KOPT-K1 (cell line): Measurements from ENCODE around the gene C16orf86.
"Not testable (repeated sequence)": the region's sequence is repeated elsewhere in the genome, so short reads cannot be mapped to it uniquely, and the experiment has no call there.

Experiments used
- H3K27ac ChIP-seq: fragments of 200-600 bp; sonication (generic); 2 replicates; pipeline ENCODE4 v1.5.1; 2016; ENCODE audit warnings: antibody characterized with exemption, mild to moderate bottlenecking, low read depth, low read length; ENCODE audit not compliant: poor library complexity, severe bottlenecking
- H3K36me3 ChIP-seq: fragments of 200-600 bp; sonication (generic); 2 replicates; pipeline ENCODE4 v1.5.1; 2017; ENCODE audit warnings: antibody characterized with exemption, mild to moderate bottlenecking, low read length, moderate library complexity; ENCODE audit not compliant: insufficient read depth
- H3K9me3 ChIP-seq: fragments of 200-600 bp; sonication (generic); 2 replicates; pipeline ENCODE4 v1.5.1; 2017; ENCODE audit warnings: antibody characterized with exemption, low read length, mild to moderate bottlenecking; ENCODE audit not compliant: insufficient read depth, poor library complexity, severe bottlenecking

Gene C16orf86

DNA sequence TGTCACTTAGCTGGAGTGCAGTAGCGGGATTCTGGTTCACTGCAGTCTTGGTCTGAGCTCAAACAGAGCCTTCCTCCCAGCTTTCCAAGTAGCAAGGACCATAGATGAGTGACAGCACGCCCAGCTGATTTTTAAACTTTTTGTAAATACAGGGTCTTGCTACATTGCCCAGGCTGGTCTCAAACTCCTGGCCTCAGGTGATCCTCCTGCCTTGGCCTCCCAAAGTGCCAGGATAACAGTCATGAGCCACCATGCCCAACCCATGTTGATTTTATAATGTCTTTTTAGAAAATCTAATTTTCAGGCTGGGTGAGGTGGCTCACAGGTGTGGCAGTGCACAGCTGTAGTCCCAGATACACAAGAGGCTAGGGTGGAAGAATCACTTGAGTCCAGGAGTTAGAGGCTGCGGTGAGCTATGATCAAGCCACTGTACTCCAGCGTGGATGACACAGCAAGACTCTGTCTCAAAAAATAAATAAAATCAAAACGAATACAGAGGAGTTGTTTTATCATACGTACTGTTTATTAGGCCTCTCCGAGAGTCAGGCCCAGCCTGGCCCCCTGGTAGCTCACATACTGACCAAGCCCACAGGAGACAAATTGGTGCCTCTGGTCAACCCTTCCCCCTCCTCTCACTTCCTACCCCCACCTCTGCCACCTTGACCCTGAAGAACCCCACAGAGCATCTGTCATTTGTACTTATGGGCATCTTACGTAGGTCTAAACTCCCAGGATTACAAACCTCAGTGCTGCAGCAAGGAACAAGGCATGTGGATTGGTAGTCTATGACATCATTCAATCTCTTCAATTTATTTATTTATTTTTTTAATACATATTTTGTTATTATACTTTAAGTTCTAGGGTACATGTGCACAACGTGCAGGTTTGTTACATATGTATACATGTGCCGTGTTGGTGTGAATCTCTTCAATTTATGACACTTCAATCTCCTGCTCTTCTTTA, 13.6 kb downstream of the C16orf86 start:
- Histone ChIP-seq H3K9me3 (no peaks in the 10 kb centered on the region), H3K27ac (no peak overlapping the region), H3K36me3 (peaks cover 66% of the 10 kb centered on the region)

DNA sequence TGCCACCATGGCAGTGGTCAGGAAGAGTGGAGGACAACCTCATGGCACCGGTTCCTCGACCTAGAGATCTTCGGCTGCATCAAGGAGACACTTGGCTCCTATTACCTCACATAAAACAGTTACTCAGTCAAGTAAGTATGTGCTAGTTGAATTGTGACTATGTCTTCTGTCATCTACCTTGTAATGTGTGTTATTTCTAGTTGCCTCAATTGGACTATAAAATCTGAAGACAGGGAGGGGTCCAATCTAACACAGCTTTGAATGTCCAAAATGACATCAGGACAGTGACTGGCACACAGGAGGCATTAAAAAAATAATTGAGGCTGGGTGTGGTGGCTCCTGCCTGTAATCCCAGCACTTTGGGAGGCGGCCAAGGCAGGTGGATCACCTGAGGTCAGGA, 17.2 kb downstream of the C16orf86 start:
- Histone ChIP-seq H3K9me3 (no peaks in the 10 kb centered on the region), H3K36me3 (peaks cover 58% of the 10 kb centered on the region), H3K27ac (no peak overlapping the region)

DNA sequence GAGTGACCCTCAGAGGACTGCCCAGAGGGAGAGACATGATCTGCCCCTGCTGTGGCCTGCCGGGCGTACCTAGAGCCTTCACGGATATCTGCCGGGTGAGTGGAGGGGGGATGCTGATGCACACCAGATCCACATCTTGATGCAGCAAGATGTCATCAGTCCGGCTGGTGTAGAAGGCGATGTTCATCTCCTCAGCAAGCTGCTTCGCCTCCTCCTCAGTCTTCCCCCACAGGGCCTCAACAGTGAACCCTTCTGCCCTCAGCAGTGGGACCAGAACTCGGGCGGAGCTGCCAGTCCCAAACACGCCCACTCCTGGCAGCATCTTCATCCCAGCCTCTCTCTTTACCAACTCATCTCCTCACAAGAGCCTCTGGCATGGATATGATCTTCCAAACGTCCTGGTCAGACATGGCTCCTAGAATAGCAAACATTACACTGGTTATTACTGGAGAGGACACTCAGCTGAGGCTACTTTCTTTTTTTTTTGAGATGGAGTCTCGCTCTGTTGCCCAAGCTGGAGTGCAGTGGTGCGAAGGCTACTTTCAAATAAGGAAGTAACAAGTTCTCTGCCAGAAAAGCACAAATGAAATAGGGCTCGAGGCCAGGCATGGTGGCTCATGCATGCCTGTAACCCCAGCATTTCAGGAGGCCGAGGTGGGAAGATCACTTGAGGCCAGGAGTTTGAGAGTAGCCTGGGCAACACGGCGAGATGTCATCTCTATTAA, 18.9 kb downstream of the C16orf86 start:
- peaks cover 50% of the 10 kb centered on the region for H3K36me3 ChIP-seq
- H3K9me3 ChIP-seq = no peaks in the 10 kb centered on the region
- H3K27ac ChIP-seq = no peak overlapping the region

DNA sequence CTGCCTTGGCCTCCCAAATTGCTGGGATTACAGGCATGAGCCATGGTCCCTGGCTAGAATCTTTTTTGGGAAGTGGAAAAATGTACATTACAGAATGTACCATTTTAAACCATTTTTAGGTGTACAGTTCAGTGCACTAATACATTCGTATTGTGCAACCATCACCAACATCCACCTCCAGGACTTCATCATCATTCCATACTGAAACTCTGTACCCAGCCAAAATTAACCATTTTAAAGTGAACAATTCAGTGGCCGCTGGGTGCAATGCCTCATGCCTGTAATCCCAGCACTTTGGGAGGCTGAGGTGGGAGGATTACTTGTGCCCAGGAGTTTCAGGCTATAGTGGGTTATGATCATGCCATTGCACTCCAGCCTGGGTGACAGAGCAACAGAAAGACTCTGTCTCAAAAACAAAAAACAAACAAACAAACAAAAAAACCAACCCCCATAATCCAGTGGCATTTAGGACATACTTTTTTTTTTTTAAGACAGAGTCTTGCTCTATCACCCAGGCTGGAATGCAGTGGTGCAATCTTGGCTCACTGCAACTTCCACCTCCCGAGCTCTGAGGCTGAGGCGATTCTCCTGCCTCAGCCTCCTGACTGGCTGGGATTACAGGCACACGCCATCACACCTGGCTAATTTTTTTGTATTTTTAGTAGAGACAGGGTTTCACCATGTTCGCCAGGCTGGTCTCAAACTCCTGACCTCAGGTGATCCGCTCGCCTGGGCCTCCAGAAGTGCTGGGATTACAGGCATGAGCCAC, 27.1 kb downstream of the C16orf86 start:
- not testable (repeated sequence) for H3K27ac ChIP-seq

DNA sequence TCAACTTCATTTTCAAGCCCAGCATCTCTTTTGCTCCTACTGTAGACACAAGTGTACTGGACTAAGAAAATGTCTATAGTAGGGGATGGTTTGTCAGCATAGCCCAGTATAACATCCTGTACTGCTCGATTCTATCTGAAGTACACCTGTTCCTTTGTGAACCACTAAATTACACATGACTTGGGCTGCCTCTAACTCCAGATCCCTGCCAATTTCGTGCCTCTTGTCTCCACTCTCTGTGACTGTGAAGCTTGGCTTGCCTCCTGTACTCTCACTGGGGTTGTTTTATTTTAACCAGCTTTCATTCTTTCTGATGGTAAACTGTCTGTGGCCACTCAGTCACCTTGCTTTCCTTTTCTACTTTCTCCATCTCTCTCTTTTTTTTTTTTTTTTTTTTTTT, 28.0 kb downstream of the C16orf86 start:
- Histone ChIP-seq H3K27ac (no peak overlapping the region), H3K9me3 (peaks cover 8% of the 10 kb centered on the region), H3K36me3 (peaks cover 26% of the 10 kb centered on the region; the same call in 1 of the 2 replicates)

More for the DNA sequence above, 27.1 kb downstream of the C16orf86 start:
- peaks cover 17% of the 10 kb centered on the region; the same call in 1 of the 2 replicates for H3K36me3 ChIP-seq
- not testable (repeated sequence) for H3K9me3 ChIP-seq

DNA sequence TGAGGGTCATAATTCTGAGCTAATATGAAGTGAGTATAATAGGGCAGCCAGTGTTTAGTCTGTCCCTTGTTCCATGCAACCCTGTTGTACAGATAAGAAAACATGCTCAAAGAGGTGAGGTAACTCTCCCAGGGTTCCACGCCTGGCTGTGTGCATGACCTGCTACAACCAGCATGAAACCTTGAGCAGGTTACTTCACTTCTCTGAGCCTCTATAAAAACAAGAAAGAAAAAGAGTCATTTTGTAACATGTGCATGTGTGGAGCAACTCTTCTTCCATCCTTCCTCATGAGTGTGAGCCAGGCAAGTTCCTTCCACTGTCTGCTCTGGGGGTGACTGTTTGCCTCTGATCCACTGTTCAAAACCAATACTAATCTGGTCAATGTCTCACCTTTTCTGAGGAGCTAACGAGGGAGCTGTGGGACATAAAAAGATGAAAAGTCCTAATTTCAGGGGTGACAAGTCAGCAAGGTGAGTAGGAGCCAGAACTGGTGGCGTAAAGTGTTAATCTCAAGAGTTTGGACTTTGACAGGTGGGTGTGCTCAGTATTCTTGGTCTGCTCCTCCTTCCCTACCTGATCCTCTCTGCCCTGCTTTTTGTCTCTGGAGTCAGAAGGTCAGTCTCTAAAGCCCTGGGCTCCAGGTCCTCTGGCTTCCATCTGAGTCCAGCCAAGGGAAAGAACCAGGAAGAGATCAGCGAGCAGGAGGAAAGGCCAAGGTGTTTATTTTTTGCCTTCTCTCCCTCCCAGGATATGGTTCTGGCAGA, 31.0 kb downstream of the C16orf86 start:
- Histone ChIP-seq H3K27ac (no peak overlapping the region), H3K36me3 (peaks cover 27% of the 10 kb centered on the region; the same call in 1 of the 2 replicates), H3K9me3 (peaks cover 12% of the 10 kb centered on the region)

DNA sequence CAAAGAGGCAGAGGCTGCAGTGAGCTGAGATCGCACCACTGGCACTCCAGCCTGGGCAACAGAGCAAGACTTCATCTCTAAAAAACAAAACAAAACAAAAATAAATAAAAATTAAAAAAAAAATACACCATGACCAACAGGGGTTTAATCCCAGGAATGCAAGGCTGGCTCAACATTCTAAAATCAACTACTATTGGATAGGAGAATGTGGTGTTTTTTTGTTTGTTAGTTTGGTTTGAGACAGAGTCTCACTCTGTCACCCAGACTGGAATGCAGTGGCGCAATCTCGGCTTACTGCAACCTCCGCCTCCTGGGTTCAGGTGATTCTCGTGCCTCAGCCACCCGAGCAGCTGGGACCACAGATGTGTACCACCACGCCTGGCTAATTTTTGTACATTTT, 32.7 kb downstream of the C16orf86 start:
- H3K27ac ChIP-seq = no peak overlapping the region
- H3K36me3 ChIP-seq = peaks cover 27% of the 10 kb centered on the region; the same call in 1 of the 2 replicates
- H3K9me3 ChIP-seq = peaks cover 12% of the 10 kb centered on the region

DNA sequence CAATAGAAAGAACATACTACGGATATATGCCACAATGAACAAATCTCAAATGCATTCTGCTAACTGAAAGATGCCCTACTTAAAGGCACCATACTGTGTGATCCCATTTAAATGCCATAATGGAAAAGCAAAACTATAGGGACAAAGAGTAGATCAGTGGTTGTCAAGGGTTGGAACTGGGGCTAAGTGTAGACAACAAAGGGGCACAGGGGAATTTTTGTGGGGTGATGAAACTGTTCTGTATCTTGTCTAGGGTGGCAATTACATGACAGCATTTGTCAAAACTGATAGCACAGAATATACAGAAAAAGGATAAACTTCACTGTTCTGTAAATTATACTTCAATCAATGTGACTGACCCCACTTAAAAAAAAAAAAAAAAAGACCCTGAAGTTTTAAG, 34.8 kb downstream of the C16orf86 start:
- H3K36me3 ChIP-seq = peaks cover 27% of the 10 kb centered on the region; the same call in 1 of the 2 replicates
- H3K9me3 ChIP-seq = peaks cover 12% of the 10 kb centered on the region
- no peak overlapping the region for H3K27ac ChIP-seq

DNA sequence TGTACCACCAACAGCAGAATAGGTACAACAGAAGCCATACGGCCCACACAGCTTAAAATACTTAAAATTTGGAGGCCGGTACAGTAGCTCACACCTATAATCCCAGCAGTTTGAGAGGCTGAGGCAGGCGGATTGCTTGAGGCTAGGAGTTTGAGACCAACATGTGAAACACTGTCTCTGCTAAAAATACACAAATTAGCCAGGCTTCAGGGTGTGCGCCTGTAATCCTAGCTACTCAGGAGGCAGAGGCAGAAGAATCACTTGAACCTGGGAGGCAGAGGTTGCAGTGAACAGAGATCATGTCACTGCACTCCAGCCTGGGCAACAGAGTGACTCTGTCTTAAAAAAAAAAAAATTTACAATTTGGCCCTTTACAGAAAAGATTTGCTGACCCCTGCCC, 35.5 kb downstream of the C16orf86 start:
- peaks cover 27% of the 10 kb centered on the region; the same call in 1 of the 2 replicates for H3K36me3 ChIP-seq
- H3K9me3 ChIP-seq = peaks cover 12% of the 10 kb centered on the region
- H3K27ac ChIP-seq = no peak overlapping the region

DNA sequence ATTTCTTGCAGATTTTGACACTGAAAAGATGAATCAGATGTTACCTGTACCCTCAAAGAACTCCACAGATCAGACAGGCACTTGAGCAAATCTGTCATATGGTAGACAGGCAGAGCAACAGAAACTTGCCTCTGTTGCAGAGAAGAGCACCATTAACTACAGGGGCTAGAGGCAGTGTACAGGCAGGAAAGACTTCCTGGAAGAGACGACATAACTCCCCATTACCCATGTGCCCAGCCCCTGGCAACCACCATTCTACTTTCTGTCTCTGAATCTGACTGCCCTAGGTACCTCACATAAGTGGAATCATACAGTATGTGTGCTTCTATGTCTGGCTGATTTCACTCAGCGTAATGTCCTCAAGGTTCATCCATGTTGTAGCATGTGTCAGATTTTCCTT, 37.0 kb downstream of the C16orf86 start:
- Histone ChIP-seq H3K36me3 (peaks cover 14% of the 10 kb centered on the region; the same call in 1 of the 2 replicates), H3K27ac (peak overlapping the region; percentile 36), H3K9me3 (peaks cover 12% of the 10 kb centered on the region)

DNA sequence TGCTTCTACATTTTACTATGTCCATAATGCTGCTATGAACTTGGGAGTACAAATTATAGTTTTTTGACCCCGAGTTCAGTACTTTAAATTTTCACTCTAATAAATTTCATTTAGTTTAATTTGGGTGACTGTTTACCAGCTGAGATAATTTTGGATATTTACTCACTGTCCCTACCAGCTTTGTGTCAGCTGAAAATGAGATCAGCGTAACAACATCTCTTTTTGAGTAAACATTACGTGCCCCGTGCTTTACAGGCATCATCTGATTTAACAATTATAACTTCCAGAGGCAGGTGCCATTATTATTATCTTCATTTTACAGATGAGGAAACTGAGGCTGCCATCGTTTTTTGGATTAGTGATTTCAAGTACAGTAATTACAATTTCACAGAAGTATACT, 37.5 kb downstream of the C16orf86 start:
- peaks cover 9% of the 10 kb centered on the region; the same call in 1 of the 2 replicates for H3K36me3 ChIP-seq
- H3K27ac ChIP-seq = no peak overlapping the region
- H3K9me3 ChIP-seq = peaks cover 9% of the 10 kb centered on the region

DNA sequence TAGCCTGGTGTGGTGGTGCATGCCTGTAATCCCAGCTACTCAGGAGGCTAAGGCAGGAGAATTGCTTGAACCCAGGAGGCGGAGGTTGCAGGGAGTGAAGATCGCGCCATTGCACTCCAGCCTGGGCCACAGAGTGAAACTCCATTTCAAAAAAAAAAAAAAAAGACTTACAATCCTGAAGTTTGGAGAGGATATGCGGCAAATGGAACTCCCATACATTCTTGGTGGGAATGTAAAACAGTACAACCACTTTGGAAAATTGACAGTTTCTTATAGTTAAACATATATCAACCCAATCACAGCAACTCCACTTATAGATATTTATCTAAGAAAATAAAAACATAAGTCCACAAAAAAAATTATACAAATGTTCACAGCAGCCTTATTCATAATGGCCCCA, 40.6 kb downstream of the C16orf86 start:
- Histone ChIP-seq H3K9me3 (no peaks in the 10 kb centered on the region), H3K36me3 (no peaks in the 10 kb centered on the region), H3K27ac (no peak overlapping the region)

DNA sequence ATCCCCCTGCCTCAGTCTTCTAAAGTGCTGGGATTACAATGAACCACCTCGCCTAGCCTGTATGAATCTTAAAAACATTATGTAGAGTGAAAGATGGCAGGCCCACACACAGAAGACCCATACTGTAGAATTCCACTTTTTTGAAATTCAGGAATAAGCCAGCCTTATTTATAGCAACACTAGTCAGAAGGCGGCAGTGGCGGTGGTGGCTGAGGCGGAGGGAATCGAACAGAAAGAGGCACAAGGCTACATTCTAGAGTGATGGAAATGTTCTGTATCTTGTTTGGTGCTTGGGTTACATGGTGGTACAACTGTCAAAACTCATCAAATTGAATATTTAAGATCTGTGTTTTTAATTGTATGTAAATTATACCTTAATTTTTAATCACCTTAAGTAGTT, 41.2 kb downstream of the C16orf86 start:
- Histone ChIP-seq H3K27ac (no peak overlapping the region), H3K9me3 (no peaks in the 10 kb centered on the region), H3K36me3 (no peaks in the 10 kb centered on the region)

DNA sequence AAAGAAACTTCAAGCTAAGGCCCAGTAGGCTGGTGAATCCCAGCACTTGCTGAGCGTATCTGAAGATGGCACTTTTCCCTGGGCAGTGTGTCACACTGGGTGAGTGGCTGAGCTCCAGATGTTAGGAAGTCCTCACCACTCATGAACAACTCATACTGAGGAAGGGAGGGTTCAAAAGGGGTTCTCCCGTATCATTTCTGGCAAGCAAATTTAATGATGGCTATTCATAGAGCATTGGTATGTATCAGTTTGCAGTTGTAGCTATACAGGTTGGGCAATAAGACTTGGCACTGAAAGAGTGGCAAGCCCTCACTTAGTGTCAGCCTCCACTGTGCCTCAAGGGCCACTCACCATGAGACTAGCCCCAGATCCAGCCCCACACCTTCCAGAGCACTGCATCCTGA, 41.8 kb downstream of the C16orf86 start:
- Histone ChIP-seq H3K27ac (no peak overlapping the region), H3K9me3 (no peaks in the 10 kb centered on the region), H3K36me3 (no peaks in the 10 kb centered on the region)
